H1 (cell line): ENCODE data around the gene COG7. TPM values are rescaled to one million over a fixed set of nuclear protein-coding genes. Genes with fewer than 3 reads are reported as not detected.

Experiments used
- CTCF ChIA-PET: fragments of 300-600 bp; sonication (Branson Sonifier 250); formaldehyde crosslinking; loops from one replicate; lab custom pipeline; 2021; ENCODE audit not compliant: partially characterized antibody; lab: Charles Lee
- POLR2A ChIA-PET: fragments of 300-600 bp; sonication (Branson Sonifier 250); formaldehyde crosslinking; loops from one replicate; lab custom pipeline; 2021; ENCODE audit warnings: inconsistent platforms; ENCODE audit not compliant: partially characterized antibody; lab: Charles Lee
- DNase-seq, 2 experiments: peaks; one replicate each; pipeline versions ENCODE4 v3.0.0 to v3.0.0-alpha.2; 2010 to 2022; ENCODE audit warnings: low spot score in 2 of 2, low read depth in 1 of 2, mixed read lengths in 1 of 2
- FAIRE-seq: peaks from 2 replicates; lab custom pipeline; 2011; peaks lifted over from hg19 to GRCh38; lab: Jason Lieb, UNC
- H2AFZ ChIP-seq: 2 replicates; pipeline ENCODE4 v1.8.1; 2012; ENCODE audit warnings: low read length, inconsistent platforms
- H2AK5ac ChIP-seq: 2 replicates; pipeline ENCODE4 v1.6.1; 2013; ENCODE audit warnings: low read depth, low read length
- H2BK120ac ChIP-seq: replicated peaks from 2 replicates; pipeline ENCODE3; 2013; ENCODE audit warnings: low read depth, low read length, inconsistent platforms
- H2BK12ac ChIP-seq: 2 replicates; pipeline ENCODE4 v1.6.1; 2013; ENCODE audit warnings: low read depth, low read length
- H2BK15ac ChIP-seq: 2 replicates; pipeline ENCODE4 v1.6.1; 2013; ENCODE audit warnings: low read length
- H2BK20ac ChIP-seq: 2 replicates; pipeline ENCODE4 v1.6.1; 2013; ENCODE audit warnings: low read length
- H2BK5ac ChIP-seq: 2 replicates; pipeline ENCODE4 v1.6.1; 2013; ENCODE audit warnings: low read depth, low read length
- H3K14ac ChIP-seq: 2 replicates; pipeline ENCODE4 v1.6.1; 2013; ENCODE audit warnings: inconsistent platforms; ENCODE audit not compliant: insufficient read length
- H3K18ac ChIP-seq: 2 replicates; pipeline ENCODE4 v1.6.1; 2013; ENCODE audit warnings: low read length; ENCODE audit errors: extremely low read depth
- H3K23ac ChIP-seq: 2 replicates; pipeline ENCODE4 v1.6.1; 2013; ENCODE audit warnings: inconsistent platforms; ENCODE audit not compliant: insufficient read length
- H3K23me2 ChIP-seq: 2 replicates; pipeline ENCODE4 v1.6.1; 2013; ENCODE audit warnings: low read depth, low read length
- H3K27ac ChIP-seq: 2 replicates; pipeline ENCODE4 v1.6.1; 2011; ENCODE audit warnings: low read depth, low read length, inconsistent platforms
- H3K27me3 ChIP-seq, 4 experiments: replicated peaks in 1 of 4; 1 replicate in 1 of 4; 2 replicates in 3 of 4; pipeline versions ENCODE4 v1.6.1 to v1.8.1; 2011 to 2013; ENCODE audit warnings: low read length in 3 of 4, mild to moderate bottlenecking in 3 of 4, inconsistent platforms in 2 of 4, mixed read lengths in 2 of 4, moderate library complexity in 1 of 4; ENCODE audit not compliant: control insufficient read depth in 3 of 4, insufficient read depth in 3 of 4; ENCODE audit errors: extremely low read depth in 1 of 4
- H3K36me3 ChIP-seq, 4 experiments: 2 replicates each; pipeline versions ENCODE4 v1.6.1 to v1.8.1; 2011 to 2013; ENCODE audit warnings: mild to moderate bottlenecking in 4 of 4, low read length in 3 of 4, moderate library complexity in 2 of 4, control low read depth in 1 of 4, inconsistent platforms in 1 of 4; ENCODE audit not compliant: insufficient read depth in 4 of 4, control insufficient read depth in 2 of 4
- H3K4ac ChIP-seq: replicated peaks from 2 replicates; pipeline ENCODE3; 2013; ENCODE audit warnings: low read length, low read depth, mixed read lengths, inconsistent platforms; ENCODE audit not compliant: insufficient read length
- H3K4me1 ChIP-seq, 4 experiments: replicated peaks in 1 of 4; 1 replicate in 1 of 4; 2 replicates in 3 of 4; pipeline versions ENCODE4 v1.6.1 to v1.8.1; 2011 to 2013; ENCODE audit warnings: low read length in 3 of 4, inconsistent platforms in 2 of 4, mixed read lengths in 1 of 4; ENCODE audit not compliant: insufficient read depth in 4 of 4, control insufficient read depth in 3 of 4
- H3K4me2 ChIP-seq, 2 experiments: 2 replicates each; pipeline versions ENCODE4 v1.6.1 to v1.8.1; 2011 to 2013; ENCODE audit warnings: low read depth in 2 of 2, low read length in 2 of 2, control low read depth in 1 of 2, inconsistent platforms in 1 of 2, mild to moderate bottlenecking in 1 of 2; ENCODE audit not compliant: insufficient read depth in 1 of 2
- H3K4me3 ChIP-seq, 4 experiments: fragments of 200-600, 300-600 bp in 1 of 4; sonication (generic), shearing (Covaris generic), sonication (Bioruptor Twin) in 1 of 4; 2 replicates each; pipeline versions ENCODE4 v1.5.1 to v1.8.1; 2011 to 2016; ENCODE audit warnings: low read length in 4 of 4, low read depth in 3 of 4, control low read depth in 2 of 4, inconsistent platforms in 2 of 4, mild to moderate bottlenecking in 2 of 4, mixed read lengths in 1 of 4, moderate library complexity in 1 of 4; ENCODE audit not compliant: insufficient read depth in 2 of 4; ENCODE audit errors: extremely low read depth in 1 of 4
- H3K56ac ChIP-seq: replicated peaks from 2 replicates; pipeline ENCODE3; 2013; ENCODE audit warnings: low read depth, mild to moderate bottlenecking, mixed read lengths, low read length, inconsistent platforms; ENCODE audit not compliant: insufficient read length
- H3K79me1 ChIP-seq: 2 replicates; pipeline ENCODE4 v1.6.1; 2013; ENCODE audit warnings: low read depth, low read length, control low read depth
- H3K79me2 ChIP-seq, 2 experiments: 2 replicates each; pipeline versions ENCODE4 v1.6.1 to v1.8.1; 2012 to 2013; ENCODE audit warnings: low read length in 2 of 2, mild to moderate bottlenecking in 2 of 2, inconsistent platforms in 1 of 2; ENCODE audit not compliant: insufficient read depth in 2 of 2, control insufficient read depth in 1 of 2
- H3K9ac ChIP-seq, 4 experiments: replicated peaks in 1 of 4; 1 replicate in 1 of 4; 2 replicates in 3 of 4; pipeline versions ENCODE4 v1.6.1 to v1.8.1; 2011 to 2013; ENCODE audit warnings: low read depth in 3 of 4, low read length in 3 of 4, control low read depth in 2 of 4, mild to moderate bottlenecking in 2 of 4, moderate library complexity in 2 of 4, inconsistent platforms in 1 of 4; ENCODE audit errors: extremely low read depth in 1 of 4
- H3K9me3 ChIP-seq, 2 experiments: 2 replicates each; pipeline versions ENCODE4 v1.6.1 to v1.8.1; 2012 to 2013; ENCODE audit warnings: mild to moderate bottlenecking in 2 of 2, moderate library complexity in 2 of 2, control low read depth in 1 of 2, inconsistent platforms in 1 of 2, low read depth in 1 of 2, low read length in 1 of 2, mixed read lengths in 1 of 2; ENCODE audit not compliant: insufficient read depth in 2 of 2
- H4K20me1 ChIP-seq, 2 experiments: replicated peaks in 1 of 2; 2 replicates each; pipeline versions ENCODE3 to v1.8.1; 2011 to 2013; ENCODE audit warnings: inconsistent platforms in 2 of 2, low read length in 2 of 2, mild to moderate bottlenecking in 1 of 2; ENCODE audit not compliant: insufficient read depth in 2 of 2, control insufficient read depth in 1 of 2
- H4K5ac ChIP-seq: 2 replicates; pipeline ENCODE4 v1.6.1; 2013; ENCODE audit warnings: low read length, low read depth, mixed read lengths, inconsistent platforms; ENCODE audit not compliant: insufficient read length
- H4K8ac ChIP-seq: 2 replicates; pipeline ENCODE4 v1.8.0; 2013; ENCODE audit warnings: mild to moderate bottlenecking, moderate library complexity, low read length, inconsistent platforms; ENCODE audit not compliant: insufficient read depth; ENCODE audit errors: extremely low read depth
- H4K91ac ChIP-seq: replicated peaks from 2 replicates; pipeline ENCODE3; 2013; ENCODE audit warnings: low read length, mixed read lengths, inconsistent platforms; ENCODE audit not compliant: insufficient read length
- ASH2L ChIP-seq: fragments of 200-600, 300-600 bp; sonication (generic); IDR thresholded peaks from one replicate; pipeline ENCODE4 v1.7.1; 2017; ENCODE audit warnings: low read length
- CEBPB ChIP-seq: IDR thresholded peaks from 2 replicates; pipeline ENCODE4 v1.6.1; 2012; ENCODE audit warnings: low read depth, low read length
- E2F6 ChIP-seq: IDR thresholded peaks from 2 replicates; pipeline ENCODE4 v1.6.1; 2012; ENCODE audit warnings: inconsistent platforms
- GABPA ChIP-seq: IDR thresholded peaks from 2 replicates; pipeline ENCODE4 v1.6.1; 2011; ENCODE audit warnings: mild to moderate bottlenecking, low read length, moderate library complexity, borderline replicate concordance; ENCODE audit not compliant: insufficient read depth
- GTF2F1 ChIP-seq: IDR thresholded peaks from 2 replicates; pipeline ENCODE4 v1.6.1; 2012; ENCODE audit warnings: low read depth, low read length, improper control_type of control experiment, borderline replicate concordance
- KDM1A ChIP-seq: fragments of 200-600, 300-600 bp; sonication (generic); IDR thresholded peaks from 2 replicates; pipeline ENCODE4 v1.7.1; 2016; ENCODE audit warnings: mild to moderate bottlenecking, low read length, borderline replicate concordance
- KDM4A ChIP-seq: IDR thresholded peaks from one replicate; pipeline ENCODE4 v1.7.1; 2012; ENCODE audit warnings: low read depth, mild to moderate bottlenecking, moderate library complexity, low read length, inconsistent platforms; ENCODE audit not compliant: severe bottlenecking
- NRF1 ChIP-seq: IDR thresholded peaks from 2 replicates; pipeline ENCODE4 v1.6.1; 2011; ENCODE audit warnings: mild to moderate bottlenecking, low read depth, low read length, improper control_type of control experiment
- POLR2AphosphoS5 ChIP-seq: IDR thresholded peaks from 2 replicates; pipeline ENCODE4 v1.6.1; 2011; ENCODE audit warnings: low read depth, low read length
- RFX5 ChIP-seq: IDR thresholded peaks from 2 replicates; pipeline ENCODE4 v1.6.1; 2011; ENCODE audit warnings: low read depth, low read length, improper control_type of control experiment, borderline replicate concordance
- RNF2 ChIP-seq: fragments of 200-900, 300-1000 bp; sonication (generic); IDR thresholded peaks from 2 replicates; pipeline ENCODE4 v1.7.1; 2016; ENCODE audit warnings: borderline replicate concordance, low read depth, mild to moderate bottlenecking, antibody characterized with exemption, low read length; ENCODE audit not compliant: poor library complexity, severe bottlenecking; ENCODE audit errors: missing control alignments
- SIX5 ChIP-seq: IDR thresholded peaks from 2 replicates; pipeline ENCODE4 v1.6.1; 2011; ENCODE audit warnings: mild to moderate bottlenecking, low read depth, low read length
- TAF7 ChIP-seq: optimal IDR thresholded peaks from 2 replicates; pipeline ENCODE3; 2011; ENCODE audit warnings: low read depth, mild to moderate bottlenecking, inconsistent platforms, low read length, moderate library complexity, borderline replicate concordance
- YY1 ChIP-seq: IDR thresholded peaks from 2 replicates; pipeline ENCODE4 v1.6.1; 2011; ENCODE audit warnings: low read depth, mild to moderate bottlenecking, low read length
- WGBS, 2 experiments: shearing (Covaris generic) in 1 of 2; methylation state at CpG; one replicate each; pipeline versions ENCODE4 v1.1.6 to v1.1.7; 2013 to 2015; ENCODE audit warnings: low lambda C conversion rate in 2 of 2, mixed read lengths in 2 of 2, inconsistent platforms in 1 of 2, low coverage in 1 of 2, missing lambda C conversion rate in 1 of 2; ENCODE audit not compliant: insufficient replicate concordance in 2 of 2, insufficient coverage in 1 of 2, insufficient read length in 1 of 2; ENCODE audit errors: extremely low coverage in 1 of 2, missing lambda C conversion rate in 1 of 2; 5-methylcytosine and 5-hydroxymethylcytosine counted together
- polyA plus RNA-seq, 7 experiments: library from polyadenylated mRNA; depleted of rRNA in 3 of 7; stranded (reverse) in 5 of 7; unstranded in 2 of 7; fragments of >200 nt in 5 of 7; fragments of 200-250 nt in 2 of 7; gene quantifications; 1 replicate in 5 of 7; 2 replicates in 1 of 7; 4 replicates in 1 of 7; pipeline versions ENCODE4 v1.2.1 to v1.2.3, GENCODE V29; 2011 to 2013; ENCODE audit warnings: missing spikeins in 2 of 7, mixed read lengths in 2 of 7
- total RNA-seq: library from RNA; stranded (reverse); fragmentation: NEBNext Ultra II Directional; extraction: Animal tissue kit (Norgen Biotek cat#: 25700); gene quantifications from 2 replicates; pipeline ENCODE4 v1.2.1, GENCODE V29; 2021

The COG7 gene
- total and polyA plus RNA-seq, 2 of the 8 experiments (the other 6 are each of a cell fraction or from before 2014, with no cell fraction given) = 17.2 to 40.4 TPM

GRCh38 chr16:23476289-23476688, 23.3 kb upstream of the COG7 start:
- H3K27ac ChIP-seq = no peak overlapping the region
- H3K9me3 ChIP-seq = no peaks in the 10 kb centered on the region
- no peak overlapping the region for H3K18ac ChIP-seq
- no peak overlapping the region for H3K56ac ChIP-seq
- H2BK12ac ChIP-seq = no peak overlapping the region
- no peaks in the 10 kb centered on the region for H3K4me1 ChIP-seq
- WGBS, 2 experiments = 100% methylated on average over 1 of the region's 1 CpG; no CpG with 5 or more reads in 1 of the 2 experiments
- no peaks in the 10 kb centered on the region for H3K27me3 ChIP-seq
- DNase-seq (no peak), FAIRE-seq (no peak)
- no peak overlapping the region for H3K14ac ChIP-seq
- H4K5ac ChIP-seq = no peak overlapping the region
- no peak overlapping the region for H3K4ac ChIP-seq
- no peak overlapping the region for H4K8ac ChIP-seq
- H3K23me2 ChIP-seq = no peaks in the 10 kb centered on the region
- H2BK5ac ChIP-seq = no peak overlapping the region
- no peaks in the 10 kb centered on the region; the same call in 1 of the 2 replicates for H3K79me1 ChIP-seq
- no peak overlapping the region for H4K91ac ChIP-seq
- H3K36me3 ChIP-seq = peaks cover 38 to 84% (median 62%) of the 10 kb centered on the region in 4 experiments
- H2AFZ ChIP-seq = no peak overlapping the region
- CTCF ChIA-PET = no interaction called here
- no peak overlapping the region for H3K4me2 ChIP-seq
- H4K20me1 ChIP-seq = peaks cover 9 to 10% of the 10 kb centered on the region in 2 experiments
- no peak overlapping the region for H3K9ac ChIP-seq
- H3K79me2 ChIP-seq = no peaks in the 10 kb centered on the region
- no peak overlapping the region for H3K23ac ChIP-seq
- no peak overlapping the region for H2BK15ac ChIP-seq
- H3K4me3 ChIP-seq = no peak overlapping the region
- no peak overlapping the region for H2BK20ac ChIP-seq
- POLR2A ChIA-PET = interaction anchor here (0.7 to 1.0 kb wide), 2 partner anchors 10 to 24 kb away, joined by 3 to 5 read pairs; no protein-coding TSS in a partner anchor
- H2AK5ac ChIP-seq = no peak overlapping the region
- H2BK120ac ChIP-seq = no peak overlapping the region
- TF ChIP-seq RNF2 (no peak), ASH2L (no peak), KDM1A (no peak), SIX5 (no peak), GABPA (no peak), E2F6 (no peak), GTF2F1 (no peak), KDM4A (no peak), TAF7 (no peak), YY1 (no peak), RFX5 (no peak), CEBPB (no peak), POLR2AphosphoS5 (no peak), NRF1 (no peak)
